GM23248 (cell line): ENCODE data around the gene ZSWIM6. TPM values are rescaled to one million over a fixed set of nuclear protein-coding genes. Genes with fewer than 3 reads are reported as not detected.

Experiments used
- DNase-seq: peaks from one replicate; pipeline ENCODE4 v3.0.0-alpha.2; 2015
- H2AFZ ChIP-seq: fragments of 200-600 bp; sonication (generic); 2 replicates; pipeline ENCODE4 v1.6.1; 2016; ENCODE audit warnings: antibody characterized with exemption
- H3F3A ChIP-seq: fragments of 200-600 bp; sonication (generic); 2 replicates; pipeline ENCODE4 v1.6.1; 2016; ENCODE audit warnings: mild to moderate bottlenecking, antibody characterized with exemption, mixed run types; ENCODE audit not compliant: insufficient read depth
- H3K27ac ChIP-seq: fragments of 200-600 bp; sonication (generic); 2 replicates; pipeline ENCODE4 v1.5.1; 2016; ENCODE audit warnings: mild to moderate bottlenecking
- H3K27me3 ChIP-seq: fragments of 200-600 bp; sonication (generic); replicated peaks from 2 replicates; pipeline ENCODE4 v1.6.1; 2016; ENCODE audit warnings: mild to moderate bottlenecking; ENCODE audit not compliant: insufficient read depth
- H3K36me3 ChIP-seq: fragments of 200-600 bp; sonication (generic); 2 replicates; pipeline ENCODE4 v1.6.1; 2016; ENCODE audit warnings: low read depth, mild to moderate bottlenecking
- H3K4me1 ChIP-seq: fragments of 200-600 bp; sonication (generic); 2 replicates; pipeline ENCODE4 v1.6.1; 2016; ENCODE audit warnings: mild to moderate bottlenecking; ENCODE audit not compliant: insufficient read depth
- H3K4me2 ChIP-seq: fragments of 200-600 bp; sonication (generic); one replicate; pipeline ENCODE4 v1.6.1; 2016; ENCODE audit warnings: mild to moderate bottlenecking; ENCODE audit not compliant: unreplicated experiment
- H3K4me3 ChIP-seq: fragments of 200-600 bp; sonication (generic); 2 replicates; pipeline ENCODE4 v1.5.1; 2016; ENCODE audit warnings: mild to moderate bottlenecking
- H3K79me2 ChIP-seq: fragments of 200-600 bp; sonication (generic); 2 replicates; pipeline ENCODE4 v1.6.1; 2016; ENCODE audit warnings: mild to moderate bottlenecking; ENCODE audit not compliant: insufficient read depth
- H3K9ac ChIP-seq: fragments of 200-600 bp; sonication (generic); 2 replicates; pipeline ENCODE4 v1.6.1; 2016; ENCODE audit warnings: mild to moderate bottlenecking
- H3K9me2 ChIP-seq: fragments of 200-600 bp; sonication (generic); 2 replicates; pipeline ENCODE4 v1.6.1; 2016; ENCODE audit warnings: mixed run types, mild to moderate bottlenecking, moderate library complexity; ENCODE audit not compliant: insufficient read depth
- H3K9me3 ChIP-seq: fragments of 200-600 bp; sonication (generic); one replicate; pipeline ENCODE4 v1.6.1; 2017; ENCODE audit warnings: low read depth
- H4K20me1 ChIP-seq: fragments of 200-600 bp; sonication (generic); 2 replicates; pipeline ENCODE4 v1.6.0; 2016; ENCODE audit not compliant: insufficient read depth
- EZH2 ChIP-seq: fragments of 200-600 bp; sonication (generic); IDR thresholded peaks from 2 replicates; pipeline ENCODE4 v1.6.1; 2018; ENCODE audit warnings: antibody characterized with exemption, mild to moderate bottlenecking; ENCODE audit not compliant: insufficient read depth, poor library complexity, severe bottlenecking
- EZH2phosphoT487 ChIP-seq: fragments of 200-600 bp; sonication (generic); IDR thresholded peaks from 2 replicates; pipeline ENCODE4 v1.6.1; 2018; ENCODE audit warnings: antibody characterized with exemption, moderate library complexity, mild to moderate bottlenecking, low read depth; ENCODE audit not compliant: insufficient read depth
- WGBS, 2 experiments: methylation state at CpG; one replicate each; pipeline ENCODE4 v1.1.6; 2015 to 2017; ENCODE audit warnings: low lambda C conversion rate in 2 of 2, low coverage in 1 of 2; ENCODE audit errors: missing lambda C conversion rate in 2 of 2; 5-methylcytosine and 5-hydroxymethylcytosine counted together
- in situ Hi-C: fragments of 300-500 bp; cut with MboI; formaldehyde crosslinking; loops from 2 replicates; pipeline ENCODE4 v1.15.0; 2020
- polyA plus RNA-seq: library from polyadenylated mRNA; unstranded; fragments of >200 nt; fragmentation: Nextera tagmentation; extraction: Ambion mirVana; gene quantifications from 2 replicates; pipeline ENCODE4 v1.2.1, GENCODE V29; 2016
- total RNA-seq: library from RNA; depleted of rRNA; stranded (reverse); fragments of >200 nt; shearing (Covaris generic); gene quantifications from 2 replicates; pipeline ENCODE4 v1.2.3, GENCODE V29; 2014

The ZSWIM6 gene
- total and polyA plus RNA-seq, 2 experiments from 2014 or later: 1.5 to 4.8 TPM

DNA sequence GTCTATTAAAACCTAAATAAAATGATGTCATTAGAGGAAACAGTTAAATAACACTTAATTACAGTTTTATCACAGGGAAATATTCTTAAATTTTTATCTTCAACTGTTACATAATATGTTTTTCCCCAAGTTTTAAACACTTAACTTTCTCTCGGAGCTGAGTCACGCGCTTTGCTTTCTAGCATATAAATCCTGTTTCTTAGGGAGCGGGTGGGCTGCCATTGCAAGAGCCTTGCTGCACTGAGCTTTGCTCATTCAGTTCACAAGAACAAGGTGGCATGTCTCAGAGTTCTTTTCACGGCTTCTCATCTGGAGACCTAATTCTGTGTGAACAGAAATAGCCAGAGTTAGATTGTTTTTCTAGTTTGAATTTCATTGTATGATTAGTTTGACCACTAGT, 166.1 kb downstream of the ZSWIM6 start:
- Histone ChIP-seq H3K4me1 (no peaks in the 10 kb centered on the region), H3F3A (no peaks in the 10 kb centered on the region), H3K27ac (no peak overlapping the region), H3K4me3 (no peak overlapping the region), H3K9me2 (no peaks in the 10 kb centered on the region), H3K27me3 (no peaks in the 10 kb centered on the region), H4K20me1 (0 out of 2 replicates have a peak, but pooled peaks cover 8% of the 10 kb centered on the region), H3K4me2 (no peak overlapping the region), H3K36me3 (no peaks in the 10 kb centered on the region; the same call in 1 of the 2 replicates), H2AFZ (no peak overlapping the region), H3K9me3 (no peaks in the 10 kb centered on the region), H3K79me2 (peaks cover 66% of the 10 kb centered on the region), H3K9ac (no peak overlapping the region)
- in situ Hi-C loops: no loop called here
- TF ChIP-seq EZH2 (no peak), EZH2phosphoT487 (no peak)
- DNase-seq: no peak
- 93 to 95% methylated on average over 5 of the region's 5 CpGs for WGBS, 2 experiments

- Histone ChIP-seq H3K36me3 (no peaks in the 10 kb centered on the region; the same call in 1 of the 2 replicates), H4K20me1 (0 out of 2 replicates have a peak, but pooled peaks cover 8% of the 10 kb centered on the region), H3K4me1 (no peaks in the 10 kb centered on the region), H3K79me2 (peaks cover 79% of the 10 kb centered on the region), H3K27ac (no peak overlapping the region), H3K9ac (no peak overlapping the region), H3K9me2 (no peaks in the 10 kb centered on the region), H3K27me3 (no peaks in the 10 kb centered on the region), H3F3A (no peaks in the 10 kb centered on the region), H3K4me3 (no peak overlapping the region), H3K4me2 (no peak overlapping the region), H3K9me3 (no peaks in the 10 kb centered on the region), H2AFZ (no peak overlapping the region)
- 96 to 100% methylated on average over 3 of the region's 3 CpGs for WGBS, 2 experiments
- in situ Hi-C loops: no loop called here
- DNase-seq: no peak
- TF ChIP-seq EZH2: no peak
- no peak for TF ChIP-seq EZH2phosphoT487
Measured at GRCh38 chr5:61501971-61502370, 169.9 kb downstream of the ZSWIM6 start.

DNA sequence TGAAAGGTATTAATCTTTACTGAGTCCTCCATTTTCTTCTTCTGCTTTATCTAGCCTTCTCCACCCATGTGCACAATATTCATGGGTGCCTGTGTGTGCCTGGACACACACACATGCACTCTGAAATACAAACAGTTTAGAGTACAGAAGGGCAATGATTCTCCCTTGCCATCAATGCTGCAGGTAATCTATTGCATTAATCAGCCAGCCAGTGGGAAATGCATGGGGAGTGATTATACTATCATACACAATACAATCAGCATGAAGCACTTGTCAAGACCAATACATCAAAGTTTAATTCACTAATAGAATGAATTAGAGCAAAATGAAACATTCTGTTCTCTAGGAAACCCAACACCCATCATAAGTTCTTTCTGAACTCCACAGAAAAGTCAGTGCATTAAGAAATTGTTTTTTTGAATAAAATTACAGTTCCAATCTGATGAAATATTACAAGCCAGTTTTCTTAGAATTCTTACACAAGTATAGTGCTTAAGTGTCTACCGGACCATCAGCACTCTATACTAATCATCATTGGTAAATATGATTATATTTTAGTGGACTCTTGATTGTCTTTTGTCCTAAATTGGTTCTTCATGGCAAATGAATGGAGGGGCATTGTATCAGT, 172.2 kb downstream of the ZSWIM6 start:
- H3K9me3 ChIP-seq: no peaks in the 10 kb centered on the region
- H3K4me1 ChIP-seq: no peaks in the 10 kb centered on the region
- in situ Hi-C loops: no loop called here
- no peaks in the 10 kb centered on the region for H3K27me3 ChIP-seq
- H3K4me3 ChIP-seq: no peak overlapping the region
- no peak overlapping the region for H2AFZ ChIP-seq
- TF ChIP-seq EZH2phosphoT487: no peak
- no peak for TF ChIP-seq EZH2
- DNase-seq: no peak
- 100% methylated on average over 1 of the region's 1 CpG for WGBS, 2 experiments
- H4K20me1 ChIP-seq: 0 out of 2 replicates have a peak, but pooled peaks cover 8% of the 10 kb centered on the region
- H3K9ac ChIP-seq: no peak overlapping the region
- H3F3A ChIP-seq: no peaks in the 10 kb centered on the region; the same call in 1 of the 2 replicates
- H3K27ac ChIP-seq: no peak overlapping the region
- no peaks in the 10 kb centered on the region for H3K9me2 ChIP-seq
- H3K4me2 ChIP-seq: no peak overlapping the region
- H3K79me2 ChIP-seq: peaks cover 85% of the 10 kb centered on the region
- H3K36me3 ChIP-seq: no peaks in the 10 kb centered on the region; the same call in 1 of the 2 replicates

GRCh38 chr5:61505281-61505680, 173.2 kb downstream of the ZSWIM6 start:
- no peak overlapping the region for H3K9ac ChIP-seq
- DNase-seq: no peak
- H3K4me2 ChIP-seq: no peak overlapping the region
- no peaks in the 10 kb centered on the region for H3K9me2 ChIP-seq
- peaks cover 92% of the 10 kb centered on the region for H3K79me2 ChIP-seq
- no peak for TF ChIP-seq EZH2
- TF ChIP-seq EZH2phosphoT487: no peak
- no peak overlapping the region for H2AFZ ChIP-seq
- in situ Hi-C loops: no loop called here
- no peak overlapping the region for H3K4me3 ChIP-seq
- no peak overlapping the region for H3K27ac ChIP-seq
- no peaks in the 10 kb centered on the region; the same call in 1 of the 2 replicates for H3K36me3 ChIP-seq
- 0 out of 2 replicates have a peak, but pooled peaks cover 8% of the 10 kb centered on the region for H4K20me1 ChIP-seq
- H3K9me3 ChIP-seq: no peaks in the 10 kb centered on the region
- H3F3A ChIP-seq: no peaks in the 10 kb centered on the region; the same call in 1 of the 2 replicates
- H3K4me1 ChIP-seq: no peaks in the 10 kb centered on the region
- H3K27me3 ChIP-seq: no peaks in the 10 kb centered on the region

DNA sequence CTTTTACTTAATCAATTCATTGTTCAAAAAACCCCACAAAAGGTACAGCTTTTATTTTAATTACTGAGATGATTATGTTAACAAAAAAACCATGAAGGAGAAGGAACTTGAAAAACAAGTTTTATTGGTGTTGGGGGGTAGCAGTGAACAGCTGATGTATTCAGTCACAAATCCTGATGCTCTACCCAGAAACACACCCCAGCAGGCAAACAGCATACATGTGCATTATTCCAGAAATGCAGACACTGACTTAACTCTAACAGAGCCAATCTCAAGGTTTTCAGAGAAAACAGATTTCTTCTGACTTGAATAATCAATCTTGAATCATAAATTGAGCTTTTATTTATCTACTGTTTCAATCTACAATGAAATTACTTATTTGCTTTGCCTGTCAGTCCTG, 175.2 kb downstream of the ZSWIM6 start:
- H2AFZ ChIP-seq: no peak overlapping the region
- no peaks in the 10 kb centered on the region for H3K9me3 ChIP-seq
- no peaks in the 10 kb centered on the region for H3K9me2 ChIP-seq
- H3K79me2 ChIP-seq: peaks cover 91% of the 10 kb centered on the region
- H3K27ac ChIP-seq: no peak overlapping the region
- DNase-seq: no peak
- no peak overlapping the region for H3K4me2 ChIP-seq
- H3K27me3 ChIP-seq: no peaks in the 10 kb centered on the region
- no peaks in the 10 kb centered on the region; the same call in 1 of the 2 replicates for H3K36me3 ChIP-seq
- no peaks in the 10 kb centered on the region; the same call in 1 of the 2 replicates for H3F3A ChIP-seq
- TF ChIP-seq EZH2 (no peak), EZH2phosphoT487 (no peak)
- H3K9ac ChIP-seq: no peak overlapping the region
- H3K4me3 ChIP-seq: no peak overlapping the region
- in situ Hi-C loops: no loop called here
- H3K4me1 ChIP-seq: no peaks in the 10 kb centered on the region
- H4K20me1 ChIP-seq: no peaks in the 10 kb centered on the region
